Measurements from ENCODE around the gene MGLL.

The MGLL gene

DNA sequence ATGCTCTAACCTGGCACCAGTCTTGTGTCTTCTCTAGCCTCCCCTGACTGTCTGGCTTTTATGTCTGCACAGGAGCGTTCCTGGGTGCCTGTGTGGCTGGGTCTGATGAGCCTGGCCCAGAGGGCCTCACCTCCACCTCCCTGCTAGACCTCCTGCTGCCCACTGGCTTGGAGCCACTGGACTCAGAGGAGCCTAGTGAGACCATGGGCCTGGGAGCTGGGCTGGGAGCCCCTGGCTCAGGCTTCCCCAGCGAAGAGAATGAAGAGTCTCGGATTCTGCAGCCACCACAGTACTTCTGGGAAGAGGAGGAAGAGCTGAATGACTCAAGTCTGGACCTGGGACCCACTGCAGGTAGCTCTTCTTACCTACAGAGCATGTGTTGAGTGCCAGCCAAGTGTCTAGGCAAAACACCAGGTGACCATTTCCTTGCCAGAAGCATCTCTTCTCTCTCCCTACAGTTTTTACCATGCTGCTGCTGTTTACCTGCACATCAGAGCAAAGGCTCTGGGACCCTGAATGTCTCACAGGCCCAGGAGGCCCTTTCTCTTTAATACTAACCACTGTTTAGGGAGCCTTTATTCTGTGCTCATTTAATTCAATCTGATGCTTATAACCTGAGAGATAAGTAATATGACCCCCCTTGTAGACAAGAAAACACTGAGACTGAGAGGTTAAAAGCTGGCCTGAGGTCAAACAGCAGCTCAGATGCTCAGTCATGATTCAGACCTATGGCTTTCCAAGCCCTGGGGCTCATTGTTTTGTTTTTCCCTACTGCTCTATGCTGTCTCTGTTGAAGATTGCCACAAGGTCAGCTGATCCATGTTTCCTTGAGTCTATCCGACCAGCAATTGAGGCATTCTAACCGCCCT lies 182.9 kb downstream of the MGLL start:
- TF ChIP-seq, protein P1, sequence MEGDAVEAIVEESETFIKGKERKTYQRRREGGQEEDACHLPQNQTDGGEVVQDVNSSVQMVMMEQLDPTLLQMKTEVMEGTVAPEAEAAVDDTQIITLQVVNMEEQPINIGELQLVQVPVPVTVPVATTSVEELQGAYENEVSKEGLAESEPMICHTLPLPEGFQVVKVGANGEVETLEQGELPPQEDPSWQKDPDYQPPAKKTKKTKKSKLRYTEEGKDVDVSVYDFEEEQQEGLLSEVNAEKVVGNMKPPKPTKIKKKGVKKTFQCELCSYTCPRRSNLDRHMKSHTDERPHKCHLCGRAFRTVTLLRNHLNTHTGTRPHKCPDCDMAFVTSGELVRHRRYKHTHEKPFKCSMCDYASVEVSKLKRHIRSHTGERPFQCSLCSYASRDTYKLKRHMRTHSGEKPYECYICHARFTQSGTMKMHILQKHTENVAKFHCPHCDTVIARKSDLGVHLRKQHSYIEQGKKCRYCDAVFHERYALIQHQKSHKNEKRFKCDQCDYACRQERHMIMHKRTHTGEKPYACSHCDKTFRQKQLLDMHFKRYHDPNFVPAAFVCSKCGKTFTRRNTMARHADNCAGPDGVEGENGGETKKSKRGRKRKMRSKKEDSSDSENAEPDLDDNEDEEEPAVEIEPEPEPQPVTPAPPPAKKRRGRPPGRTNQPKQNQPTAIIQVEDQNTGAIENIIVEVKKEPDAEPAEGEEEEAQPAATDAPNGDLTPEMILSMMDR (IDR thresholded peaks at IDR 0.05; ENCODE audit: low read length): no peak
- TF ChIP-seq EZH2 (optimal IDR thresholded peaks at IDR 0.05; ENCODE audit: low read depth, low read length) (no peak), EZH2phosphoT487 (IDR thresholded peaks at IDR 0.05; ENCODE audit: low read length) (no peak)
- no peaks in the 10 kb centered on the region for H3K79me2 ChIP-seq (ENCODE audit: low read length)
- no peaks in the 10 kb centered on the region for H3K27me3 ChIP-seq (replicated peaks; ENCODE audit: insufficient read depth, low read length)
- no peak overlapping the region for H3K9ac ChIP-seq (ENCODE audit: low read length)
- no peaks in the 10 kb centered on the region for H3K4me1 ChIP-seq (ENCODE audit: low read length)
- H3K9me2 ChIP-seq (replicated peaks; ENCODE audit: insufficient read depth, low read length): no peaks in the 10 kb centered on the region
- H3F3A ChIP-seq (ENCODE audit: insufficient read depth, low read length): no peaks in the 10 kb centered on the region
- no peak overlapping the region for H2AFZ ChIP-seq (ENCODE audit: low read length)
- no peak overlapping the region for H3K4me2 ChIP-seq (ENCODE audit: low read depth, low read length)
- no peaks in the 10 kb centered on the region for H4K20me1 ChIP-seq (ENCODE audit: insufficient read depth, low read length)
- no peaks in the 10 kb centered on the region for H3K9me3 ChIP-seq (replicated peaks; ENCODE audit: insufficient read depth, low read length)
- no peak overlapping the region for H3K4me3 ChIP-seq (ENCODE audit: low read length)
- H3K27ac ChIP-seq (ENCODE audit: low read length): no peak overlapping the region
- DNase-seq: no peak
- no peaks in the 10 kb centered on the region for H3K36me3 ChIP-seq (replicated peaks; ENCODE audit: insufficient read depth, low read length)

All from MM.1S (cell line).